Adrenal gland (tissue), 12 donors: ENCODE measurements around the gene C4BPA. TPM values are rescaled to one million over a fixed set of nuclear protein-coding genes. Genes with fewer than 3 reads are reported as not detected.
A peak's percentile ranks its signal among the peaks of the same experiment; 100 is the strongest.

Source experiments
- DNase-seq, 7 donors: peaks; one replicate each; pipeline ENCODE4 v3.0.0-alpha.2; 2019 to 2020
- H3K27ac ChIP-seq, 5 donors: fragments of 200-600 bp; sonication (generic) in 4 of 5; 1 replicate in 3 of 5; 2 replicates in 2 of 5; pipeline versions ENCODE4 v1.5.1 to v1.8.0; 2016 to 2020; ENCODE audit warnings: mild to moderate bottlenecking in 1 of 5
- H3K27me3 ChIP-seq: fragments of 200-600 bp; 2 replicates; pipeline ENCODE4 v1.8.0; 2021
- H3K36me3 ChIP-seq, 2 donors: fragments of 200-600 bp; replicated peaks in 1 of 2; 1 replicate in 1 of 2; 2 replicates in 1 of 2; pipeline versions ENCODE4 v1.5.1 to v1.8.0; 2018 to 2022
- H3K4me1 ChIP-seq, 2 donors: fragments of 200-600 bp; replicated peaks in 1 of 2; 1 replicate in 1 of 2; 2 replicates in 1 of 2; pipeline versions ENCODE4 v1.5.1 to v1.8.0; 2018 to 2021
- H3K4me3 ChIP-seq, 4 donors: fragments of 200-600 bp; sonication (generic) in 3 of 4; one replicate each; pipeline ENCODE4 v1.5.1; 2016 to 2018
- H3K9me3 ChIP-seq, 3 donors: fragments of 200-600 bp; sonication (generic) in 1 of 3; replicated peaks in 1 of 3; 1 replicate in 2 of 3; 2 replicates in 1 of 3; pipeline versions ENCODE4 v1.5.1 to v1.8.0; 2016 to 2021
- POLR2A ChIP-seq, 2 donors: fragments of 450-650 bp; IDR thresholded peaks; one replicate each; pipeline ENCODE4 v1.6.1; 2017; ENCODE audit warnings: antibody characterized with exemption in 2 of 2, mild to moderate bottlenecking in 2 of 2, moderate library complexity in 1 of 2
- WGBS, 4 donors: extraction: QIAGEN DNeasy Blood & Tissue Kit in 2 of 4; methylation state at CpG; one replicate each; pipeline versions ENCODE4 v1.1.5 to v1.1.7; 2013 to 2017; 5-methylcytosine and 5-hydroxymethylcytosine counted together
- intact Hi-C, 2 donors: fragments of 100-400 bp; cut with DNase I; formaldehyde crosslinking; loops; one replicate each; pipeline versions ENCODE4 v1.14.1 to v1.15.0; 2022 to 2023
- polyA plus RNA-seq, 3 donors: library from polyadenylated mRNA; stranded (reverse); fragments of 200-250 nt in 2 of 3; fragments of 350-450 nt in 1 of 3; fragmentation: Illumina TruSeq in 1 of 3; extraction: RNeasy Lipid Tissue Mini Kit (QIAGEN cat#74804) in 1 of 3; gene quantifications; one replicate each; pipeline ENCODE4 v1.2.3, GENCODE V29; 2013 to 2014
- total RNA-seq, 9 donors: library from RNA; depleted of rRNA in 4 of 9; stranded (reverse); fragments of >200 nt in 4 of 9; fragments of 120-200 nt in 1 of 9; fragmentation: NEBNext Ultra II Directional in 1 of 9; extraction: Animal tissue kit (Norgen Biotek cat#: 25700) in 1 of 9; gene quantifications; one replicate each; pipeline versions ENCODE4 v1.1.0 to v1.2.4, GENCODE V29; 2013 to 2023
- TF ChIP-seq, protein P1 (sequence below), 6 experiments: fragments of 450-650 bp in 4 of 6; fragments of 200-600 bp in 2 of 6; sonication (generic) in 1 of 6; IDR thresholded peaks; 1 replicate in 5 of 6; 2 replicates in 1 of 6; pipeline versions ENCODE4 v1.5.1 to v1.8.0; 2016 to 2021; ENCODE audit warnings: antibody characterized with exemption in 6 of 6, mild to moderate bottlenecking in 2 of 6, moderate library complexity in 1 of 6
- donor health status: healthy with polysubstance abuse.
- donor health status: Bipolar disorder and iron deficiency.
- donor health status: DM: yes; HTN: yes; CAD: no.
- donor health status: DM: no; HTN: no; CAD: no.
- donor health status: DM: no; HTN: no; CAD: no.
- donor health status: DM: yes; HTN: yes; CAD: no.

Gene C4BPA
- total and polyA plus RNA-seq, 12 donors = 0.13 to 23.4 (median 0.57) TPM; not detected in 5

DNA sequence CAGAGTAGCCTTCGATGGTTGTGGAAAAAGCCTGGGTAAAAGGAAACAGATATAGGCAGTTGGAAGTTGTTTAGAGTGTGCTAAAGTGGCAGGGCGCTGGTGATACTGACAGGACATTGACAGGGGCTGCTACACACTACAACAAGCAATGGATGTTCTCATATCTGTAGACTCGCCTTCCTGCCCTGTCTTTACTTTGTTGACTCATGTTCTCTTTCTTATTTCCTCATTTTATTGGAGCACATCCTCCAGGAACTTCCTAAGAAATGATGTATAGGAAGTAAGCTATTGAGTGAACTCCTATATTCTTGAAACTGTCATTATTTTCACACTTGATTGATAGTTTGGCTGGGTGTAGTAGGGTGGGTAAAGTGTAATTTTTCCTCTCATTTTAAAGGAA, 51.0 kb downstream of the C4BPA start:
- WGBS, 4 donors = 67 to 74% (median 71%) methylated on average over 3 of the region's 3 CpGs

DNA sequence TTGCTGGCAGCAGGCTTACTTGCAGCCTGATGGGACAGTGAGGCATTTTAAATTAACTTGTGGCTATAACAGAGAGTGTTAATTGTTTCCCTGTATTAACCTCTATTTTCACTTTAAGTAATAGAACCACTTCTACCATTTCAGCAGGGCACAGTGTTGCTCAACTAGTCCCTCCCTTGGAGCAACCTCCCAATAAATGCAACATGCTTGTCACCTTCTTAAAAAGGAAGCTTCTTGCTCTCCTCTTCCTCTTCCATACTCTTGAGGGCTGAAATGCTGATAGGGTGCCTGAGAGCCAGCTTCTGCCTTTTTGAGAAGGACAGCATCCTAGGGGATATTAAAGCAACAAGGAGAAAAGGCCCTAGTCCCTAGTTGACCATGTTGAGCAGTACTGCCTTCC, 52.1 kb downstream of the C4BPA start:
- intact Hi-C loops = no loop called here
- DNase-seq = peak in 1 of 7 donors; percentile 8
- Histone ChIP-seq H3K27ac (no peak overlapping the region), H3K4me1 (no peaks in the 10 kb centered on the region), H3K9me3 (peaks cover 0 to 7% (median 0%) of the 10 kb centered on the region in 3 donors), H3K36me3 (no peaks in the 10 kb centered on the region), H3K27me3 (no peaks in the 10 kb centered on the region), H3K4me3 (no peak overlapping the region)
- TF ChIP-seq, protein P1, sequence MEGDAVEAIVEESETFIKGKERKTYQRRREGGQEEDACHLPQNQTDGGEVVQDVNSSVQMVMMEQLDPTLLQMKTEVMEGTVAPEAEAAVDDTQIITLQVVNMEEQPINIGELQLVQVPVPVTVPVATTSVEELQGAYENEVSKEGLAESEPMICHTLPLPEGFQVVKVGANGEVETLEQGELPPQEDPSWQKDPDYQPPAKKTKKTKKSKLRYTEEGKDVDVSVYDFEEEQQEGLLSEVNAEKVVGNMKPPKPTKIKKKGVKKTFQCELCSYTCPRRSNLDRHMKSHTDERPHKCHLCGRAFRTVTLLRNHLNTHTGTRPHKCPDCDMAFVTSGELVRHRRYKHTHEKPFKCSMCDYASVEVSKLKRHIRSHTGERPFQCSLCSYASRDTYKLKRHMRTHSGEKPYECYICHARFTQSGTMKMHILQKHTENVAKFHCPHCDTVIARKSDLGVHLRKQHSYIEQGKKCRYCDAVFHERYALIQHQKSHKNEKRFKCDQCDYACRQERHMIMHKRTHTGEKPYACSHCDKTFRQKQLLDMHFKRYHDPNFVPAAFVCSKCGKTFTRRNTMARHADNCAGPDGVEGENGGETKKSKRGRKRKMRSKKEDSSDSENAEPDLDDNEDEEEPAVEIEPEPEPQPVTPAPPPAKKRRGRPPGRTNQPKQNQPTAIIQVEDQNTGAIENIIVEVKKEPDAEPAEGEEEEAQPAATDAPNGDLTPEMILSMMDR (IDR thresholded peaks at IDR 0.05) = no peak
- TF ChIP-seq POLR2A (IDR thresholded peaks at IDR 0.05) = no peak

More for the DNA sequence above, 51.0 kb downstream of the C4BPA start:
- TF ChIP-seq, protein P1 (IDR thresholded peaks at IDR 0.05) = no peak
- TF ChIP-seq POLR2A (IDR thresholded peaks at IDR 0.05) = no peak
- H3K4me3 ChIP-seq = no peak overlapping the region
- H3K36me3 ChIP-seq = no peaks in the 10 kb centered on the region
- H3K27ac ChIP-seq = no peak overlapping the region
- H3K27me3 ChIP-seq = no peaks in the 10 kb centered on the region
- peaks cover 0 to 7% (median 0%) of the 10 kb centered on the region in 3 donors for H3K9me3 ChIP-seq
- H3K4me1 ChIP-seq = no peaks in the 10 kb centered on the region
- intact Hi-C loops = no loop called here
- DNase-seq = no peak

- DNase-seq = no peak
- WGBS, 4 donors = 87 to 89% (median 88%) methylated on average over 5 of the region's 5 CpGs
- Histone ChIP-seq H3K4me3 (no peak overlapping the region), H3K27me3 (no peaks in the 10 kb centered on the region), H3K27ac (no peak overlapping the region), H3K36me3 (no peaks in the 10 kb centered on the region), H3K9me3 (peaks cover 0 to 3% (median 0%) of the 10 kb centered on the region in 3 donors), H3K4me1 (no peaks in the 10 kb centered on the region)
- intact Hi-C loops = no loop called here
- TF ChIP-seq, protein P1 (IDR thresholded peaks at IDR 0.05) = no peak
Measured at GRCh38 chr1:207156826-207157225, 52.8 kb downstream of the C4BPA start.

- H3K36me3 ChIP-seq = no peaks in the 10 kb centered on the region
- H3K4me1 ChIP-seq = no peaks in the 10 kb centered on the region
- TF ChIP-seq POLR2A (IDR thresholded peaks at IDR 0.05) = no peak
- TF ChIP-seq, protein P1 (IDR thresholded peaks at IDR 0.05) = no peak
- H3K9me3 ChIP-seq = no peaks in the 10 kb centered on the region
- no peak overlapping the region for H3K27ac ChIP-seq
- intact Hi-C loops = no loop called here
- no peak overlapping the region for H3K4me3 ChIP-seq
- no peaks in the 10 kb centered on the region for H3K27me3 ChIP-seq
- DNase-seq = no peak
- 94 to 100% (median 97%) methylated on average over 1 of the region's 1 CpG for WGBS, 4 donors
Measured at GRCh38 chr1:207164086-207164485, 60.1 kb downstream of the C4BPA start.
